ENCODE data around the gene EHHADH. TPM values are rescaled to one million over a fixed set of nuclear protein-coding genes. Genes with fewer than 3 reads are reported as not detected.

The EHHADH gene
- total RNA-seq, 1 experiment from 2014 or later, result 20.1 TPM

DNA sequence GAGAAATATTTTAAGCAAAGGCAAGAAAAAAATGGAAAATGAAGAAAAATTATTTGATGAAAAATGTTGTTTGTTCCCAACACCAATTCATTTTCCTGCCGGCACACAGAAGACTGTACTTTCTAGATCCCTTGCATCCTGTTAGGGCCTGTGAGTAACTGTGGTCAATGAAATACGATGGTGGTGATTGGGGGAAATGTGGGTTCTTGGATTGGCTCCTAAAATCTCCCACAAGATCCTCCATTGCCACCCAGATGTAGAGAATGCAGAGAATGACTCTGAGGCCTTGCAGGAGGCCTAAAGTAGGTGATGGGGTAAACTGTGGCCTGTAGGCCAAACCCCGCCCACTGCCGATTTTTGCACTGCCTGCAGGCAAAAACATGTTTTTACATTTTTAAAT lies 54.6 kb downstream of the EHHADH start:
- H3K4me1 Mint-ChIP-seq (ENCODE audit: low read depth, unreplicated experiment), result no peaks in the 10 kb centered on the region
- no peak for DNase-seq
- H3K4me3 Mint-ChIP-seq (ENCODE audit: low read depth, unreplicated experiment), result no peak overlapping the region
- no peaks in the 10 kb centered on the region for H3K27me3 Mint-ChIP-seq (ENCODE audit: unreplicated experiment)
- TF ChIP-seq, protein P1, sequence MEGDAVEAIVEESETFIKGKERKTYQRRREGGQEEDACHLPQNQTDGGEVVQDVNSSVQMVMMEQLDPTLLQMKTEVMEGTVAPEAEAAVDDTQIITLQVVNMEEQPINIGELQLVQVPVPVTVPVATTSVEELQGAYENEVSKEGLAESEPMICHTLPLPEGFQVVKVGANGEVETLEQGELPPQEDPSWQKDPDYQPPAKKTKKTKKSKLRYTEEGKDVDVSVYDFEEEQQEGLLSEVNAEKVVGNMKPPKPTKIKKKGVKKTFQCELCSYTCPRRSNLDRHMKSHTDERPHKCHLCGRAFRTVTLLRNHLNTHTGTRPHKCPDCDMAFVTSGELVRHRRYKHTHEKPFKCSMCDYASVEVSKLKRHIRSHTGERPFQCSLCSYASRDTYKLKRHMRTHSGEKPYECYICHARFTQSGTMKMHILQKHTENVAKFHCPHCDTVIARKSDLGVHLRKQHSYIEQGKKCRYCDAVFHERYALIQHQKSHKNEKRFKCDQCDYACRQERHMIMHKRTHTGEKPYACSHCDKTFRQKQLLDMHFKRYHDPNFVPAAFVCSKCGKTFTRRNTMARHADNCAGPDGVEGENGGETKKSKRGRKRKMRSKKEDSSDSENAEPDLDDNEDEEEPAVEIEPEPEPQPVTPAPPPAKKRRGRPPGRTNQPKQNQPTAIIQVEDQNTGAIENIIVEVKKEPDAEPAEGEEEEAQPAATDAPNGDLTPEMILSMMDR (IDR thresholded peaks at IDR 0.05; ENCODE audit: unreplicated experiment), result no peak
- intact Hi-C loops (cut with micrococcal nuclease; ENCODE audit: unreplicated experiment), result no loop called here
- peaks cover 2% of the 10 kb centered on the region for H3K9me3 Mint-ChIP-seq (ENCODE audit: low read depth, unreplicated experiment)
- no TSS peak for BruUV-seq (replicated peaks)
- no peak overlapping the region for H3K27ac Mint-ChIP-seq (ENCODE audit: unreplicated experiment)
- CTCF ChIA-PET, result no interaction called here
- H3K36me3 Mint-ChIP-seq (ENCODE audit: insufficient read depth, unreplicated experiment), result no peaks in the 10 kb centered on the region

DNA sequence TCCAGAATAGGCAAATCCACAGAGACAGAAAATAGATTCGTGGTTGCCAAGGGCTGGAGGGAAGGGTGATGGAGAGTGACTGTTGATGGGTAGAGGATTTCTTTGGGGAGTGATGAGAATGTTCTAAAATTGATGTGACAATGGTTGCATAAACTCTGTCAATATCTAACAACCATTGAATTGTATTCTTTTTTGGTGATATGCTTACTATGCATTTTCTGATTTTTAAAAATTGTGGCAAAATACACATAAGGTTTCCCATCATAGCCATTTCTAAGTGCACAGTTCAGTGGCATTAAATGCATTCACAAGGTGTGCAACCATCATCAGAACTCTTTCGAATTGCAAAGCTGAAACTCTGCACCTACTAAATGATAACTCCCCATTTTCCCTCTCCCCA lies 56.8 kb downstream of the EHHADH start:
- no peak overlapping the region for H3K4me3 Mint-ChIP-seq (ENCODE audit: low read depth, unreplicated experiment)
- intact Hi-C loops (cut with micrococcal nuclease; ENCODE audit: unreplicated experiment), result no loop called here
- peaks cover 2% of the 10 kb centered on the region for H3K9me3 Mint-ChIP-seq (ENCODE audit: low read depth, unreplicated experiment)
- CTCF ChIA-PET, result no interaction called here
- no peaks in the 10 kb centered on the region for H3K36me3 Mint-ChIP-seq (ENCODE audit: insufficient read depth, unreplicated experiment)
- H3K4me1 Mint-ChIP-seq (ENCODE audit: low read depth, unreplicated experiment), result no peaks in the 10 kb centered on the region
- H3K27ac Mint-ChIP-seq (ENCODE audit: unreplicated experiment), result no peak overlapping the region
- no peak for DNase-seq
- H3K27me3 Mint-ChIP-seq (ENCODE audit: unreplicated experiment), result no peaks in the 10 kb centered on the region
- TF ChIP-seq, protein P1 (IDR thresholded peaks at IDR 0.05; ENCODE audit: unreplicated experiment), result no peak
- BruUV-seq (replicated peaks), result no TSS peak

DNA sequence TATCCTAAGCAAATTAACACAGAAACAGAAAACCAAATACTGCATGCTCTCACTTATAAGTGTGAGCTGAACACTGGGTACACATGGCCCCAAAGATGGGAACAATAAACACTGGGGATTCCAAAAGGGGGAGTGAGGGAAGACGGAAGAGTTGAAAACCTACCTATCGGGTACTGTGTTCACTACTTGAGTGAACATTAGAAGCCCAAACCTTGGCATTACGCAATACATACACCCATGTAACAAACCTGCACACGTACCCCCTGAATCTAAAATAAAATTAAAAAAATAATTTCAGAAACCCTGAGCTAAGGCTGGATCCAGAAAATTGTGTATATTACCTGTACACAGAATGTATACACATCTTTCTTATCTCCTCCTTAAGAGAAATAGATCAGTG lies 58.2 kb downstream of the EHHADH start:
- H3K4me3 Mint-ChIP-seq (ENCODE audit: low read depth, unreplicated experiment), result no peak overlapping the region
- CTCF ChIA-PET, result interaction anchor here (0.6 kb wide), 1 partner anchor 31 kb away, joined by 3 read pairs; no protein-coding TSS in a partner anchor
- H3K27ac Mint-ChIP-seq (ENCODE audit: unreplicated experiment), result no peak overlapping the region
- H3K36me3 Mint-ChIP-seq (ENCODE audit: insufficient read depth, unreplicated experiment), result no peaks in the 10 kb centered on the region
- intact Hi-C loops (cut with micrococcal nuclease; ENCODE audit: unreplicated experiment), result no loop called here
- DNase-seq, result no peak
- no peaks in the 10 kb centered on the region for H3K4me1 Mint-ChIP-seq (ENCODE audit: low read depth, unreplicated experiment)
- H3K27me3 Mint-ChIP-seq (ENCODE audit: unreplicated experiment), result no peaks in the 10 kb centered on the region
- BruUV-seq (replicated peaks), result no TSS peak
- TF ChIP-seq, protein P1 (IDR thresholded peaks at IDR 0.05; ENCODE audit: unreplicated experiment), result no peak
- peaks cover 2% of the 10 kb centered on the region for H3K9me3 Mint-ChIP-seq (ENCODE audit: low read depth, unreplicated experiment)

DNA sequence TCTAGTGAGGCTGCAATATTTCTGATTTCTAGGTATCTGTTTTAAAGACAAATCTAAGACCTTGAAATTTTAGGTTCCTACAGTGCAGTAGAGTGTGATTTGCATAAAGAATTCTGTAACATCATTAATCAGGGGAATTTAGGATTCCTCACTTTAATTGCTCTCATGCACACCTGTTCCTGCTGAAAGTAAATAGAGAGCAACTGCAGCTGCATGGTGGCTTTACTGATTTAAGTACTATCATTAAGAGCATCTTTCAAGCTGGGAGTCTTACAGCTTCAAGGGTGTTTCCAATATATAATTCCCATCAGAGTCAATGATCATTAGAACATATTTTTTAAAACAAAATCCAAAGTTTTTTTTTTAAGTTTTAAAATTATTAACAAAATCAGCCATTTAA lies 65.0 kb downstream of the EHHADH start:
- TF ChIP-seq, protein P1 (IDR thresholded peaks at IDR 0.05; ENCODE audit: unreplicated experiment), result no peak
- intact Hi-C loops (cut with micrococcal nuclease; ENCODE audit: unreplicated experiment), result no loop called here
- no peaks in the 10 kb centered on the region for H3K4me1 Mint-ChIP-seq (ENCODE audit: low read depth, unreplicated experiment)
- no TSS peak for BruUV-seq (replicated peaks)
- H3K27me3 Mint-ChIP-seq (ENCODE audit: unreplicated experiment), result peaks cover 13% of the 10 kb centered on the region
- no peak overlapping the region for H3K4me3 Mint-ChIP-seq (ENCODE audit: low read depth, unreplicated experiment)
- CTCF ChIA-PET, result no interaction called here
- no peak overlapping the region for H3K27ac Mint-ChIP-seq (ENCODE audit: unreplicated experiment)
- H3K36me3 Mint-ChIP-seq (ENCODE audit: insufficient read depth, unreplicated experiment), result no peaks in the 10 kb centered on the region
- DNase-seq, result no peak
- no peaks in the 10 kb centered on the region for H3K9me3 Mint-ChIP-seq (ENCODE audit: low read depth, unreplicated experiment)

Data from Calu3 (cell line).